OCI-LY7 (cell line): Measurements from ENCODE around the gene PPM1L. TPM values are rescaled to one million over a fixed set of nuclear protein-coding genes. Genes with fewer than 3 reads are reported as not detected.
A peak's percentile ranks its signal among the peaks of the same experiment; 100 is the strongest.

Experiments
- BruUV-seq: library from RNA; stranded (reverse); fragments of 400-500 nt; replicated peaks from 2 replicates; lab custom pipeline; 2021; lab: Mats Ljungman, UMichigan
- CTCF ChIA-PET: fragments of 300-600 bp; sonication (Branson Sonifier 250); formaldehyde crosslinking; loops from one replicate; lab custom pipeline; 2022; ENCODE audit warnings: antibody characterized with exemption; ENCODE audit not compliant: unreplicated experiment; lab: Charles Lee
- POLR2A ChIA-PET: fragments of 300-600 bp; sonication (Branson Sonifier 250); formaldehyde crosslinking; loops from one replicate; lab custom pipeline; 2022; ENCODE audit warnings: antibody characterized with exemption; lab: Charles Lee
- DNase-seq: peaks from one replicate; pipeline ENCODE4 v3.0.0-alpha.2; 2015; ENCODE audit warnings: low spot score
- H2AFZ ChIP-seq: fragments of 200-600 bp; sonication (generic), shearing (Covaris generic); 2 replicates; pipeline ENCODE4 v1.6.1; 2014; ENCODE audit warnings: mild to moderate bottlenecking, antibody characterized with exemption, low read length, moderate library complexity
- H3K27ac ChIP-seq: fragments of 200-600 bp; sonication (generic); 2 replicates; pipeline ENCODE4 v1.5.1; 2014; ENCODE audit warnings: mixed run types, low read depth, mild to moderate bottlenecking, moderate library complexity, low read length, inconsistent platforms; ENCODE audit not compliant: poor library complexity, severe bottlenecking
- H3K36me3 ChIP-seq: fragments of 200-600 bp; sonication (generic); 2 replicates; pipeline ENCODE4 v1.6.1; 2014; ENCODE audit warnings: mild to moderate bottlenecking, antibody characterized with exemption, low read length, moderate library complexity, mixed read lengths; ENCODE audit not compliant: insufficient read depth
- H3K4me1 ChIP-seq: fragments of 200-600 bp; sonication (generic); 2 replicates; pipeline ENCODE4 v1.5.1; 2014; ENCODE audit warnings: mild to moderate bottlenecking, low read length; ENCODE audit not compliant: insufficient read depth, poor library complexity, severe bottlenecking
- H3K4me2 ChIP-seq: fragments of 200-600 bp; sonication (generic); 2 replicates; pipeline ENCODE4 v1.6.1; 2014; ENCODE audit warnings: mild to moderate bottlenecking, low read length
- H3K4me3 ChIP-seq: fragments of 200-600 bp; sonication (generic); 2 replicates; pipeline ENCODE4 v1.5.1; 2014; ENCODE audit warnings: mild to moderate bottlenecking, low read depth, low read length; ENCODE audit not compliant: poor library complexity, severe bottlenecking
- H3K79me2 ChIP-seq: fragments of 200-600 bp; sonication (generic); 2 replicates; pipeline ENCODE4 v1.6.1; 2016; ENCODE audit warnings: low read depth, mild to moderate bottlenecking, low read length, moderate library complexity, mixed read lengths; ENCODE audit not compliant: insufficient read depth
- H3K9me2 ChIP-seq: fragments of 200-600 bp; sonication (generic); 2 replicates; pipeline ENCODE4 v1.6.1; 2016; ENCODE audit warnings: mild to moderate bottlenecking, low read length, mixed read lengths; ENCODE audit not compliant: insufficient read depth
- H3K9me3 ChIP-seq: fragments of 200-600 bp; sonication (generic); 2 replicates; pipeline ENCODE4 v1.6.1; 2014; ENCODE audit warnings: mild to moderate bottlenecking, mixed run types, low read length, mixed read lengths
- H4K20me1 ChIP-seq: fragments of 200-600 bp; sonication (generic); 2 replicates; pipeline ENCODE4 v1.6.1; 2014; ENCODE audit warnings: mild to moderate bottlenecking, antibody characterized with exemption, low read length, moderate library complexity, mixed read lengths; ENCODE audit not compliant: insufficient read depth
- CTCF ChIP-seq: fragments of 200-600 bp; sonication (generic); conservative IDR thresholded peaks from 2 replicates; pipeline ENCODE4 v1.5.1; 2014; ENCODE audit warnings: mild to moderate bottlenecking, antibody characterized with exemption, low read length, moderate library complexity, mixed read lengths
- EZH2phosphoT487 ChIP-seq: fragments of 200-600 bp; sonication (generic); IDR thresholded peaks from 2 replicates; pipeline ENCODE4 v1.6.1; 2018; ENCODE audit warnings: low read depth, borderline replicate concordance, mild to moderate bottlenecking, mixed run types, antibody characterized with exemption, low read length, moderate library complexity, mixed read lengths
- intact Hi-C: fragments of 100-400 bp; cut with micrococcal nuclease; formaldehyde crosslinking; loops from one replicate; pipeline ENCODE4 v1.10.0; 2022; ENCODE audit not compliant: unreplicated experiment
- total RNA-seq, 2 experiments: library from RNA; depleted of rRNA in 1 of 2; stranded (reverse); fragments of >200 nt in 1 of 2; shearing (Covaris generic) in 1 of 2; gene quantifications; 2 replicates each; pipeline ENCODE4 v1.2.3, GENCODE V29; 2014 to 2022

The PPM1L gene
- total RNA-seq, 2 experiments from 2014 or later = 10.3 to 14.7 TPM

- intact Hi-C loops = loop anchor here (5.0 kb wide), 1 partner anchor 138 kb away; the partner anchor contains the start of gene NMD3
- ChIA-PET CTCF (no interaction called here), POLR2A (no interaction called here)
- DNase-seq = no peak
- peaks cover 24% of the 10 kb centered on the region for H3K4me1 ChIP-seq
- BruUV-seq = no TSS peak
- no peak overlapping the region for H3K27ac ChIP-seq
- H3K4me3 ChIP-seq = no peak overlapping the region
- no peaks in the 10 kb centered on the region for H3K79me2 ChIP-seq
- H2AFZ ChIP-seq = no peak overlapping the region
- no peaks in the 10 kb centered on the region for H3K9me2 ChIP-seq
- no peaks in the 10 kb centered on the region for H3K36me3 ChIP-seq
- no peak for TF ChIP-seq CTCF
- TF ChIP-seq EZH2phosphoT487 = no peak
- no peaks in the 10 kb centered on the region for H3K9me3 ChIP-seq
- H3K4me2 ChIP-seq = no peak overlapping the region
- no peaks in the 10 kb centered on the region for H4K20me1 ChIP-seq
Observed at GRCh38 chr3:161084277-161084676, 328.2 kb downstream of the PPM1L start.

DNA sequence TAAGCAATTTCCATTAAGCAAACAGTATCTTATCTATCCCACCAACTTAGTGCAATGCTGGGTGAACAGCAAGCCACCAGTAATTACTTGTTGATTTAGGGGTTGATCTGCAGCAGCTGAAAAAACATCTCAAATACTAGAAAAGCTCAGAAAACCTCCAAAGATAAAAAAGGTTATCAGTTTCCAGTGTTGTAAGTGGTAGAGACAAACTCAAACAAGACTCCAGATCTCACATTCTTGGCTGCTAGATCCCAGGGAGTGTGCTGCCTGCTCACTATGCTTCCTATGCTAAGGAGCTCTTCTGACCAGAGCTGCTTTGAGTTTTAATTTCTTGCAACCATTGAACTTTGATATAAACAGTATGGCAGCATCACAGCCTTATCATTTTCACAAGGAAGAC lies 337.9 kb downstream of the PPM1L start:
- no peaks in the 10 kb centered on the region for H4K20me1 ChIP-seq
- no peak for DNase-seq
- ChIA-PET CTCF (no interaction called here), POLR2A (interaction anchor here (0.7 to 1.0 kb wide), 2 partner anchors 382 to 535 kb away, joined by 3 to 5 read pairs; no protein-coding TSS in a partner anchor)
- H3K79me2 ChIP-seq = no peaks in the 10 kb centered on the region
- TF ChIP-seq EZH2phosphoT487 (no peak), CTCF (no peak)
- BruUV-seq = no TSS peak
- peaks cover 4% of the 10 kb centered on the region for H3K4me1 ChIP-seq
- H3K9me2 ChIP-seq = no peaks in the 10 kb centered on the region
- no peak overlapping the region for H3K27ac ChIP-seq
- H3K4me2 ChIP-seq = no peak overlapping the region
- H3K36me3 ChIP-seq = no peaks in the 10 kb centered on the region
- H3K9me3 ChIP-seq = no peaks in the 10 kb centered on the region
- intact Hi-C loops = no loop called here
- H3K4me3 ChIP-seq = no peak overlapping the region
- H2AFZ ChIP-seq = no peak overlapping the region

- ChIA-PET POLR2A (interaction anchor here (0.6 kb wide), 1 partner anchor 62 kb away, joined by 7 read pairs; no protein-coding TSS in a partner anchor), CTCF (no interaction called here)
- H2AFZ ChIP-seq = no peak overlapping the region
- intact Hi-C loops = loop anchor here (2.0 to 5.0 kb wide), 2 partner anchors 140 to 175 kb away; no protein-coding TSS in a partner anchor
- no peaks in the 10 kb centered on the region for H3K9me2 ChIP-seq
- H3K79me2 ChIP-seq = no peaks in the 10 kb centered on the region
- H3K4me1 ChIP-seq = peaks cover 4% of the 10 kb centered on the region
- no peak overlapping the region for H3K4me2 ChIP-seq
- H3K4me3 ChIP-seq = no peak overlapping the region
- peak; percentile 62 for DNase-seq
- no peaks in the 10 kb centered on the region for H3K9me3 ChIP-seq
- no peaks in the 10 kb centered on the region for H3K36me3 ChIP-seq
- H3K27ac ChIP-seq = no peak overlapping the region
- BruUV-seq = no TSS peak
- TF ChIP-seq CTCF = peak; percentile 84
- TF ChIP-seq EZH2phosphoT487 = no peak
- H4K20me1 ChIP-seq = no peaks in the 10 kb centered on the region
Observed at GRCh38 chr3:161096771-161097367, 340.8 kb downstream of the PPM1L start.
